HepG2 (cell line): ENCODE results near the gene OPRD1. TPM values are rescaled to one million over a fixed set of nuclear protein-coding genes. Genes with fewer than 3 reads are reported as not detected.

Source experiments
- ATAC-seq: fragments of 200-7000 bp; cut with Tn5 transposase; 3 replicates; pipeline ENCODE4 v1.9.1; 2020; ENCODE audit warnings: mild to moderate bottlenecking, moderate library complexity
- BruUV-seq: library from RNA; stranded (reverse); fragments of 400-500 nt; replicated peaks from 2 replicates; lab custom pipeline; 2021; lab: Mats Ljungman, UMichigan
- CTCF ChIA-PET: fragments of 300-600 bp; formaldehyde crosslinking; extraction: SDS; loops from one replicate; lab custom pipeline; 2021; ENCODE audit warnings: low total read pairs, inconsistent platforms, low intra/inter-chr PET ratio; lab: Yijun Ruan, JAX
- POLR2A ChIA-PET: fragments of 350-600 bp; sonication (Branson Sonifier 250); formaldehyde crosslinking; loops from one replicate; lab custom pipeline; 2020; ENCODE audit warnings: antibody characterized with exemption, inconsistent platforms; lab: Yijun Ruan, JAX
- DNase-seq: peaks from one replicate; pipeline ENCODE4 v3.0.0-alpha.2; 2015; ENCODE audit warnings: low spot score
- FAIRE-seq: peaks from 3 replicates; lab custom pipeline; 2011; peaks lifted over from hg19 to GRCh38; lab: Jason Lieb, UNC
- H2AFZ ChIP-seq: one replicate; pipeline ENCODE4 v1.6.1; 2011; ENCODE audit warnings: low read length, inconsistent platforms
- H3K27ac ChIP-seq: fragments of 300-600 bp; 3 replicates; pipeline ENCODE4 v1.8.0; 2011; ENCODE audit warnings: mixed run types, mild to moderate bottlenecking, mixed read lengths, low read length, inconsistent platforms; ENCODE audit not compliant: insufficient read depth; ENCODE audit errors: extremely low read length
- H3K27me3 ChIP-seq, 2 experiments: fragments of 200-600 bp in 1 of 2; 2 replicates in 1 of 2; 3 replicates in 1 of 2; pipeline versions ENCODE4 v1.6.0 to v1.8.0; 2011; ENCODE audit warnings: low read length in 2 of 2, mild to moderate bottlenecking in 2 of 2, moderate library complexity in 2 of 2, inconsistent platforms in 1 of 2; ENCODE audit not compliant: insufficient read depth in 2 of 2, control insufficient read depth in 1 of 2
- H3K36me3 ChIP-seq, 2 experiments: fragments of 200-600 bp in 1 of 2; replicated peaks in 1 of 2; 2 replicates in 1 of 2; 3 replicates in 1 of 2; pipeline versions ENCODE4 v1.5.1 to v1.8.0; 2011; ENCODE audit warnings: low read length in 2 of 2, inconsistent platforms in 1 of 2; ENCODE audit not compliant: insufficient read depth in 2 of 2, control insufficient read depth in 1 of 2
- H3K4me1 ChIP-seq: 2 replicates; pipeline ENCODE4 v1.5.1; 2012; ENCODE audit warnings: low read length, inconsistent platforms; ENCODE audit not compliant: insufficient read depth
- H3K4me2 ChIP-seq: 2 replicates; pipeline ENCODE4 v1.6.0; 2011; ENCODE audit warnings: low read depth, low read length, inconsistent platforms
- H3K4me3 ChIP-seq, 3 experiments: fragments of 200-600 bp in 1 of 3; sonication (generic), shearing (Covaris generic) in 1 of 3; replicated peaks in 1 of 3; 2 replicates each; pipeline ENCODE4 v1.5.1; 2011 to 2016; ENCODE audit warnings: low read length in 3 of 3, inconsistent platforms in 2 of 3, low read depth in 2 of 3, mild to moderate bottlenecking in 2 of 3, control low read depth in 1 of 3, mixed read lengths in 1 of 3; ENCODE audit not compliant: insufficient read depth in 1 of 3
- H3K79me2 ChIP-seq: one replicate; pipeline ENCODE4 v1.6.1; 2011; ENCODE audit warnings: low read length, inconsistent platforms; ENCODE audit not compliant: insufficient read depth
- H3K9ac ChIP-seq: 2 replicates; pipeline ENCODE4 v1.6.0; 2011; ENCODE audit warnings: mild to moderate bottlenecking, low read depth, low read length, inconsistent platforms; ENCODE audit not compliant: insufficient read depth
- H3K9me3 ChIP-seq: 2 replicates; pipeline ENCODE4 v1.5.1; 2012; ENCODE audit warnings: mild to moderate bottlenecking, low read length
- H4K20me1 ChIP-seq: 2 replicates; pipeline ENCODE4 v1.6.0; 2011; ENCODE audit warnings: inconsistent platforms, mild to moderate bottlenecking, low read length, moderate library complexity; ENCODE audit not compliant: insufficient read depth
- ATM ChIP-seq: fragments of 450-650 bp; IDR thresholded peaks from 2 replicates; pipeline ENCODE4 v1.7.1; 2017; ENCODE audit warnings: mild to moderate bottlenecking, borderline replicate concordance
- ZMYM2 ChIP-seq: sonication (generic); formaldehyde crosslinking; IDR thresholded peaks from 2 replicates; pipeline ENCODE4 v1.8.0; 2022; ENCODE audit warnings: mild to moderate bottlenecking, missing genetic modification reagents
- ZNF367 ChIP-seq: sonication (generic); formaldehyde crosslinking; IDR thresholded peaks from 2 replicates; pipeline ENCODE4 v1.4.0; 2020; ENCODE audit warnings: missing genetic modification reagents, borderline replicate concordance
- WGBS: methylation state at CpG from one replicate; pipeline ENCODE4 v1.1.6; 2017; ENCODE audit warnings: low lambda C conversion rate; 5-methylcytosine and 5-hydroxymethylcytosine counted together
- in situ Hi-C: cut with HindIII; loops from 2 replicates; pipeline ENCODE4 v1.10.0; 2017; ENCODE audit warnings: low pct_unique_long_range_greater_than_20kb; ENCODE audit not compliant: extremely low pct_ligation_motif_present
- intact Hi-C: fragments of 100-400 bp; cut with micrococcal nuclease; formaldehyde crosslinking; loops from one replicate; pipeline ENCODE4 v1.10.0; 2022; ENCODE audit not compliant: unreplicated experiment
- polyA plus RNA-seq, 8 experiments: library from polyadenylated mRNA; depleted of rRNA in 3 of 8; stranded (reverse) in 7 of 8; unstranded in 1 of 8; fragments of >200 nt; fragmentation: Illumina TruSeq in 4 of 8; extraction: Trizol in 4 of 8; gene quantifications; 2 replicates each; pipeline versions ENCODE4 v1.2.1 to v1.2.3, GENCODE V29; 2011 to 2016; ENCODE audit warnings: low read depth in 4 of 8, missing spikeins in 1 of 8, mixed read lengths in 1 of 8; ENCODE audit not compliant: insufficient read depth in 1 of 8
- total RNA-seq, 5 experiments: library from RNA; depleted of rRNA; stranded (reverse); fragments of >200 nt; fragmentation: Illumina TruSeq; extraction: Trizol; gene quantifications; 2 replicates each; pipeline ENCODE4 v1.2.3, GENCODE V29; 2016; ENCODE audit warnings: low read depth in 1 of 5
- TF ChIP-seq, protein P1 (sequence below): sonication (generic); formaldehyde crosslinking; IDR thresholded peaks from 2 replicates; pipeline ENCODE4 v1.4.0; 2020; ENCODE audit warnings: mild to moderate bottlenecking, missing genetic modification reagents
- TF ChIP-seq, protein P2 (sequence below): sonication (generic); formaldehyde crosslinking; IDR thresholded peaks from 2 replicates; pipeline ENCODE4 v1.5.0; 2020; ENCODE audit warnings: missing genetic modification reagents, mild to moderate bottlenecking, borderline replicate concordance

OPRD1 gene
- total and polyA plus RNA-seq, 2 of the 13 experiments (the other 11 are each of a cell fraction or from before 2014, with no cell fraction given) = 0.02 to 0.03 TPM

- TF ChIP-seq ZMYM2 (CRISPR knock-in tag) = no peak
- no peak for TF ChIP-seq ATM
- TF ChIP-seq, protein P1, sequence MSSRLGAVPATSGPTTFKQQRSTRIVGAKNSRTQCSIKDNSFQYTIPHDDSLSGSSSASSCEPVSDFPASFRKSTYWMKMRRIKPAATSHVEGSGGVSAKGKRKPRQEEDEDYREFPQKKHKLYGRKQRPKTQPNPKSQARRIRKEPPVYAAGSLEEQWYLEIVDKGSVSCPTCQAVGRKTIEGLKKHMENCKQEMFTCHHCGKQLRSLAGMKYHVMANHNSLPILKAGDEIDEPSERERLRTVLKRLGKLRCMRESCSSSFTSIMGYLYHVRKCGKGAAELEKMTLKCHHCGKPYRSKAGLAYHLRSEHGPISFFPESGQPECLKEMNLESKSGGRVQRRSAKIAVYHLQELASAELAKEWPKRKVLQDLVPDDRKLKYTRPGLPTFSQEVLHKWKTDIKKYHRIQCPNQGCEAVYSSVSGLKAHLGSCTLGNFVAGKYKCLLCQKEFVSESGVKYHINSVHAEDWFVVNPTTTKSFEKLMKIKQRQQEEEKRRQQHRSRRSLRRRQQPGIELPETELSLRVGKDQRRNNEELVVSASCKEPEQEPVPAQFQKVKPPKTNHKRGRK = no peak
These were observed 28.6 kb upstream of the OPRD1 start (continued) for GRCh38 chr1:28783363-28783762.

DNA sequence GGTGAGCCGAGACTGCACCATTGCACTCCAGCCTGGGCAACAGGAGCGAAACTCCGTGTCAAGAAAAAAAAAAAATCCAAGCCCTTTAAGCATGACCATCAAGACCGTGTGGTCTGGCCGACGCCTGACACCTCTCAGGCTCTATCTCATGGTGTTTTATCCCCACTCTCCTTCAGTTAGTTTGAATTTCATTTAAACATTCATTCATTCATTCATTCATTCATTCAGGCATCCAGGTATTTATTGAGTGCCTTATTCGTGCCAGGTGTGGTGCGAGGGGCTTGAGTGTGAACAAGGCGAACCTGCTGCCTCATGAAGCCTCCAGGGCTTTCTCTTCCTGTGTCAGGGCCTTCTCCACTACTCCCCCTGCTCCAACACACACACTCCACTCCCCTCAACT, 22.6 kb upstream of the OPRD1 start:
- Histone ChIP-seq H3K9me3 (no peaks in the 10 kb centered on the region), H3K36me3 (no peaks in the 10 kb centered on the region), H3K9ac (no peak overlapping the region), H2AFZ (no peak overlapping the region), H3K27me3 (peaks cover 2 to 15% of the 10 kb centered on the region in 2 experiments; a peak in 2 of 5 replicates), H3K4me2 (no peak overlapping the region), H3K4me1 (peaks cover 32% of the 10 kb centered on the region), H4K20me1 (no peaks in the 10 kb centered on the region), H3K79me2 (no peaks in the 10 kb centered on the region), H3K27ac (no peak overlapping the region), H3K4me3 (no peak overlapping the region)
- DNase-seq (no peak), ATAC-seq (no peak), FAIRE-seq (no peak)
- BruUV-seq = no TSS peak
- ChIA-PET CTCF (no interaction called here), POLR2A (no interaction called here)
- in situ Hi-C loops = loop anchor here (5.0 to 25.0 kb wide), 2 partner anchors 88 to 248 kb away; no protein-coding TSS in a partner anchor
- intact Hi-C loops = no loop called here
- 79% methylated on average over 9 of the region's 9 CpGs for WGBS
- TF ChIP-seq, protein P2, sequence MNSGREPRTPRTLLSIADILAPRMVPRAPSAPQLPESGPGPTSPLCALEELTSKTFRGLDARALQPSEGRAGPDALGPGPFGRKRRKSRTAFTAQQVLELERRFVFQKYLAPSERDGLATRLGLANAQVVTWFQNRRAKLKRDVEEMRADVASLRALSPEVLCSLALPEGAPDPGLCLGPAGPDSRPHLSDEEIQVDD = no peak
- TF ChIP-seq ZNF367 (CRISPR knock-in tag) = no peak
